HepG2 (cell line): ENCODE data around the gene NEK6. TPM values are rescaled to one million over a fixed set of nuclear protein-coding genes. Genes with fewer than 3 reads are reported as not detected.
A peak's percentile ranks its signal among the peaks of the same experiment; 100 is the strongest.

Experiments
- ATAC-seq: fragments of 200-7000 bp; cut with Tn5 transposase; 3 replicates; pipeline ENCODE4 v1.9.1; 2020; ENCODE audit warnings: mild to moderate bottlenecking, moderate library complexity
- BruUV-seq: library from RNA; stranded (reverse); fragments of 400-500 nt; replicated peaks from 2 replicates; lab custom pipeline; 2021; lab: Mats Ljungman, UMichigan
- CTCF ChIA-PET: fragments of 300-600 bp; formaldehyde crosslinking; extraction: SDS; loops from one replicate; lab custom pipeline; 2021; ENCODE audit warnings: low total read pairs, inconsistent platforms, low intra/inter-chr PET ratio; lab: Yijun Ruan, JAX
- POLR2A ChIA-PET: fragments of 350-600 bp; sonication (Branson Sonifier 250); formaldehyde crosslinking; loops from one replicate; lab custom pipeline; 2020; ENCODE audit warnings: antibody characterized with exemption, inconsistent platforms; lab: Yijun Ruan, JAX
- DNase-seq: peaks from one replicate; pipeline ENCODE4 v3.0.0-alpha.2; 2015; ENCODE audit warnings: low spot score
- FAIRE-seq: peaks from 3 replicates; lab custom pipeline; 2011; peaks lifted over from hg19 to GRCh38; lab: Jason Lieb, UNC
- H2AFZ ChIP-seq: one replicate; pipeline ENCODE4 v1.6.1; 2011; ENCODE audit warnings: low read length, inconsistent platforms
- H3K27ac ChIP-seq: fragments of 300-600 bp; 3 replicates; pipeline ENCODE4 v1.8.0; 2011; ENCODE audit warnings: mixed run types, mild to moderate bottlenecking, mixed read lengths, low read length, inconsistent platforms; ENCODE audit not compliant: insufficient read depth; ENCODE audit errors: extremely low read length
- H3K27me3 ChIP-seq, 2 experiments: fragments of 200-600 bp in 1 of 2; 2 replicates in 1 of 2; 3 replicates in 1 of 2; pipeline versions ENCODE4 v1.6.0 to v1.8.0; 2011; ENCODE audit warnings: low read length in 2 of 2, mild to moderate bottlenecking in 2 of 2, moderate library complexity in 2 of 2, inconsistent platforms in 1 of 2; ENCODE audit not compliant: insufficient read depth in 2 of 2, control insufficient read depth in 1 of 2
- H3K36me3 ChIP-seq, 2 experiments: fragments of 200-600 bp in 1 of 2; replicated peaks in 1 of 2; 2 replicates in 1 of 2; 3 replicates in 1 of 2; pipeline versions ENCODE4 v1.5.1 to v1.8.0; 2011; ENCODE audit warnings: low read length in 2 of 2, inconsistent platforms in 1 of 2; ENCODE audit not compliant: insufficient read depth in 2 of 2, control insufficient read depth in 1 of 2
- H3K4me1 ChIP-seq: 2 replicates; pipeline ENCODE4 v1.5.1; 2012; ENCODE audit warnings: low read length, inconsistent platforms; ENCODE audit not compliant: insufficient read depth
- H3K4me2 ChIP-seq: 2 replicates; pipeline ENCODE4 v1.6.0; 2011; ENCODE audit warnings: low read depth, low read length, inconsistent platforms
- H3K4me3 ChIP-seq, 3 experiments: fragments of 200-600 bp in 1 of 3; sonication (generic), shearing (Covaris generic) in 1 of 3; replicated peaks in 1 of 3; 2 replicates each; pipeline ENCODE4 v1.5.1; 2011 to 2016; ENCODE audit warnings: low read length in 3 of 3, inconsistent platforms in 2 of 3, low read depth in 2 of 3, mild to moderate bottlenecking in 2 of 3, control low read depth in 1 of 3, mixed read lengths in 1 of 3; ENCODE audit not compliant: insufficient read depth in 1 of 3
- H3K79me2 ChIP-seq: one replicate; pipeline ENCODE4 v1.6.1; 2011; ENCODE audit warnings: low read length, inconsistent platforms; ENCODE audit not compliant: insufficient read depth
- H3K9ac ChIP-seq: 2 replicates; pipeline ENCODE4 v1.6.0; 2011; ENCODE audit warnings: mild to moderate bottlenecking, low read depth, low read length, inconsistent platforms; ENCODE audit not compliant: insufficient read depth
- H3K9me3 ChIP-seq: 2 replicates; pipeline ENCODE4 v1.5.1; 2012; ENCODE audit warnings: mild to moderate bottlenecking, low read length
- H4K20me1 ChIP-seq: 2 replicates; pipeline ENCODE4 v1.6.0; 2011; ENCODE audit warnings: inconsistent platforms, mild to moderate bottlenecking, low read length, moderate library complexity; ENCODE audit not compliant: insufficient read depth
- AGO2 ChIP-seq: fragments of 200-400 bp; formaldehyde crosslinking; optimal IDR thresholded peaks from 2 replicates; pipeline ENCODE3; 2017; ENCODE audit warnings: mild to moderate bottlenecking, low read depth, low read length, moderate library complexity
- GMEB2 ChIP-seq: IDR thresholded peaks from 2 replicates; pipeline ENCODE4 v1.6.1; 2016; ENCODE audit warnings: missing biosample characterization, missing genetic modification reagents, low read depth
- GRHL1 ChIP-seq: sonication (generic); formaldehyde crosslinking; conservative IDR thresholded peaks from 2 replicates; pipeline ENCODE4 v1.8.0; 2022; ENCODE audit warnings: missing genetic modification reagents
- HDAC2 ChIP-seq: sonication (generic); formaldehyde crosslinking; IDR thresholded peaks from 2 replicates; pipeline ENCODE4 v1.4.0; 2020; ENCODE audit warnings: missing genetic modification reagents
- JARID2 ChIP-seq: sonication (generic); formaldehyde crosslinking; IDR thresholded peaks from 2 replicates; pipeline ENCODE4 v1.8.1; 2023; ENCODE audit warnings: missing genetic modification reagents, inconsistent platforms; ENCODE audit not compliant: insufficient replicate concordance
- POLR2AphosphoS5 ChIP-seq: IDR thresholded peaks from 2 replicates; pipeline ENCODE4 v1.6.1; 2012; ENCODE audit warnings: low read depth, low read length
- YEATS4 ChIP-seq: sonication (generic); formaldehyde crosslinking; IDR thresholded peaks from 2 replicates; pipeline ENCODE4 v1.4.0; 2020; ENCODE audit warnings: missing genetic modification reagents, borderline replicate concordance
- ZNF44 ChIP-seq: sonication (generic); formaldehyde crosslinking; IDR thresholded peaks from 2 replicates; pipeline ENCODE4 v1.5.1; 2020; ENCODE audit warnings: mild to moderate bottlenecking, missing genetic modification reagents
- ZNF563 ChIP-seq: sonication (generic); formaldehyde crosslinking; IDR thresholded peaks from 2 replicates; pipeline ENCODE4 v1.8.0; 2022; ENCODE audit warnings: mild to moderate bottlenecking, moderate library complexity, missing genetic modification reagents
- ZNF687 ChIP-seq: sonication (generic); formaldehyde crosslinking; IDR thresholded peaks from 2 replicates; pipeline ENCODE4 v1.5.1; 2020; ENCODE audit warnings: mild to moderate bottlenecking, missing genetic modification reagents, moderate library complexity
- ZNF703 ChIP-seq: sonication (generic); formaldehyde crosslinking; IDR thresholded peaks from 2 replicates; pipeline ENCODE4 v1.5.1; 2020; ENCODE audit warnings: missing genetic modification reagents, mild to moderate bottlenecking, moderate library complexity, borderline replicate concordance
- ZNF777 ChIP-seq: sonication (generic); formaldehyde crosslinking; IDR thresholded peaks from 2 replicates; pipeline ENCODE4 v1.4.0; 2020; ENCODE audit warnings: missing genetic modification reagents
- WGBS: methylation state at CpG from one replicate; pipeline ENCODE4 v1.1.6; 2017; ENCODE audit warnings: low lambda C conversion rate; 5-methylcytosine and 5-hydroxymethylcytosine counted together
- in situ Hi-C: cut with HindIII; loops from 2 replicates; pipeline ENCODE4 v1.10.0; 2017; ENCODE audit warnings: low pct_unique_long_range_greater_than_20kb; ENCODE audit not compliant: extremely low pct_ligation_motif_present
- intact Hi-C: fragments of 100-400 bp; cut with micrococcal nuclease; formaldehyde crosslinking; loops from one replicate; pipeline ENCODE4 v1.10.0; 2022; ENCODE audit not compliant: unreplicated experiment
- polyA plus RNA-seq, 8 experiments: library from polyadenylated mRNA; depleted of rRNA in 3 of 8; stranded (reverse) in 7 of 8; unstranded in 1 of 8; fragments of >200 nt; fragmentation: Illumina TruSeq in 4 of 8; extraction: Trizol in 4 of 8; gene quantifications; 2 replicates each; pipeline versions ENCODE4 v1.2.1 to v1.2.3, GENCODE V29; 2011 to 2016; ENCODE audit warnings: low read depth in 4 of 8, missing spikeins in 1 of 8, mixed read lengths in 1 of 8; ENCODE audit not compliant: insufficient read depth in 1 of 8
- total RNA-seq, 5 experiments: library from RNA; depleted of rRNA; stranded (reverse); fragments of >200 nt; fragmentation: Illumina TruSeq; extraction: Trizol; gene quantifications; 2 replicates each; pipeline ENCODE4 v1.2.3, GENCODE V29; 2016; ENCODE audit warnings: low read depth in 1 of 5

The NEK6 gene
- total and polyA plus RNA-seq, 2 of the 13 experiments (the other 11 are each of a cell fraction or from before 2014, with no cell fraction given) = 30.4 to 119 TPM

GRCh38 chr9:124329206-124329792, 71.5 kb downstream of the NEK6 start:
- intact Hi-C loops = no loop called here
- no peak for ATAC-seq

GRCh38 chr9:124330011-124330697, 72.4 kb downstream of the NEK6 start:
- ChIA-PET CTCF (no interaction called here), POLR2A (no interaction called here)
- no peaks in the 10 kb centered on the region for H4K20me1 ChIP-seq
- H2AFZ ChIP-seq = no peak overlapping the region
- no peaks in the 10 kb centered on the region for H3K9me3 ChIP-seq
- H3K4me1 ChIP-seq = no peaks in the 10 kb centered on the region
- in situ Hi-C loops = no loop called here
- no peak for DNase-seq
- WGBS = 98% methylated on average over 24 of the region's 29 CpGs
- H3K36me3 ChIP-seq = peaks cover 47 to 73% of the 10 kb centered on the region in 2 experiments
- no peak overlapping the region for H3K4me3 ChIP-seq
- no peaks in the 10 kb centered on the region for H3K27me3 ChIP-seq
- no peak overlapping the region for H3K4me2 ChIP-seq
- no peak overlapping the region for H3K9ac ChIP-seq
- intact Hi-C loops = no loop called here
- no peak overlapping the region for H3K27ac ChIP-seq
- BruUV-seq = TSS peak; percentile 18
- ATAC-seq = no peak
- H3K79me2 ChIP-seq = no peaks in the 10 kb centered on the region
- no peak for FAIRE-seq
- TF ChIP-seq ZNF777 (CRISPR knock-in tag) (no peak), ZNF44 (CRISPR knock-in tag) (no peak), AGO2 (peak; percentile 65), GMEB2 (CRISPR knock-in tag) (no peak), ZNF687 (peak; percentile 3; the same call in 1 of the 2 replicates), GRHL1 (CRISPR knock-in tag) (no peak), ZNF703 (CRISPR knock-in tag) (no peak)

More at GRCh38 chr9:124329206-124329792, 71.5 kb downstream of the NEK6 start:
- no TSS peak for BruUV-seq
- Histone ChIP-seq H3K4me3 (no peak overlapping the region), H3K4me2 (no peak overlapping the region), H3K27ac (no peak overlapping the region), H3K4me1 (no peaks in the 10 kb centered on the region), H3K9ac (no peak overlapping the region), H3K79me2 (no peaks in the 10 kb centered on the region), H3K27me3 (no peaks in the 10 kb centered on the region), H4K20me1 (no peaks in the 10 kb centered on the region), H3K36me3 (peaks cover 42 to 68% of the 10 kb centered on the region in 2 experiments; a peak in 4 of 5 replicates), H3K9me3 (no peaks in the 10 kb centered on the region), H2AFZ (no peak overlapping the region)
- ChIA-PET POLR2A (no interaction called here), CTCF (no interaction called here)
- no peak for TF ChIP-seq JARID2 (CRISPR knock-in tag)
- TF ChIP-seq ZNF563 (CRISPR knock-in tag) = no peak
- TF ChIP-seq POLR2AphosphoS5 = 0 out of 2 replicates have a peak, but pooled peaks have one; percentile 16
- TF ChIP-seq HDAC2 (CRISPR knock-in tag) = no peak
- no peak for TF ChIP-seq YEATS4
- WGBS = 91% methylated on average over 12 of the region's 19 CpGs
- FAIRE-seq (no peak), DNase-seq (no peak)
- in situ Hi-C loops = no loop called here
